OCI-LY7 (cell line): ENCODE results near the gene ANKRD9. TPM values are rescaled to one million over a fixed set of nuclear protein-coding genes. Genes with fewer than 3 reads are reported as not detected.

Experiments used
- BruUV-seq: library from RNA; stranded (reverse); fragments of 400-500 nt; replicated peaks from 2 replicates; lab custom pipeline; 2021; lab: Mats Ljungman, UMichigan
- CTCF ChIA-PET: fragments of 300-600 bp; sonication (Branson Sonifier 250); formaldehyde crosslinking; loops from one replicate; lab custom pipeline; 2022; ENCODE audit warnings: antibody characterized with exemption; ENCODE audit not compliant: unreplicated experiment; lab: Charles Lee
- POLR2A ChIA-PET: fragments of 300-600 bp; sonication (Branson Sonifier 250); formaldehyde crosslinking; loops from one replicate; lab custom pipeline; 2022; ENCODE audit warnings: antibody characterized with exemption; lab: Charles Lee
- DNase-seq: peaks from one replicate; pipeline ENCODE4 v3.0.0-alpha.2; 2015; ENCODE audit warnings: low spot score
- H2AFZ ChIP-seq: fragments of 200-600 bp; sonication (generic), shearing (Covaris generic); 2 replicates; pipeline ENCODE4 v1.6.1; 2014; ENCODE audit warnings: mild to moderate bottlenecking, antibody characterized with exemption, low read length, moderate library complexity
- H3K27ac ChIP-seq: fragments of 200-600 bp; sonication (generic); 2 replicates; pipeline ENCODE4 v1.5.1; 2014; ENCODE audit warnings: mixed run types, low read depth, mild to moderate bottlenecking, moderate library complexity, low read length, inconsistent platforms; ENCODE audit not compliant: poor library complexity, severe bottlenecking
- H3K36me3 ChIP-seq: fragments of 200-600 bp; sonication (generic); 2 replicates; pipeline ENCODE4 v1.6.1; 2014; ENCODE audit warnings: mild to moderate bottlenecking, antibody characterized with exemption, low read length, moderate library complexity, mixed read lengths; ENCODE audit not compliant: insufficient read depth
- H3K4me1 ChIP-seq: fragments of 200-600 bp; sonication (generic); 2 replicates; pipeline ENCODE4 v1.5.1; 2014; ENCODE audit warnings: mild to moderate bottlenecking, low read length; ENCODE audit not compliant: insufficient read depth, poor library complexity, severe bottlenecking
- H3K4me2 ChIP-seq: fragments of 200-600 bp; sonication (generic); 2 replicates; pipeline ENCODE4 v1.6.1; 2014; ENCODE audit warnings: mild to moderate bottlenecking, low read length
- H3K4me3 ChIP-seq: fragments of 200-600 bp; sonication (generic); 2 replicates; pipeline ENCODE4 v1.5.1; 2014; ENCODE audit warnings: mild to moderate bottlenecking, low read depth, low read length; ENCODE audit not compliant: poor library complexity, severe bottlenecking
- H3K79me2 ChIP-seq: fragments of 200-600 bp; sonication (generic); 2 replicates; pipeline ENCODE4 v1.6.1; 2016; ENCODE audit warnings: low read depth, mild to moderate bottlenecking, low read length, moderate library complexity, mixed read lengths; ENCODE audit not compliant: insufficient read depth
- H3K9me2 ChIP-seq: fragments of 200-600 bp; sonication (generic); 2 replicates; pipeline ENCODE4 v1.6.1; 2016; ENCODE audit warnings: mild to moderate bottlenecking, low read length, mixed read lengths; ENCODE audit not compliant: insufficient read depth
- H3K9me3 ChIP-seq: fragments of 200-600 bp; sonication (generic); 2 replicates; pipeline ENCODE4 v1.6.1; 2014; ENCODE audit warnings: mild to moderate bottlenecking, mixed run types, low read length, mixed read lengths
- H4K20me1 ChIP-seq: fragments of 200-600 bp; sonication (generic); 2 replicates; pipeline ENCODE4 v1.6.1; 2014; ENCODE audit warnings: mild to moderate bottlenecking, antibody characterized with exemption, low read length, moderate library complexity, mixed read lengths; ENCODE audit not compliant: insufficient read depth
- EZH2phosphoT487 ChIP-seq: fragments of 200-600 bp; sonication (generic); IDR thresholded peaks from 2 replicates; pipeline ENCODE4 v1.6.1; 2018; ENCODE audit warnings: low read depth, borderline replicate concordance, mild to moderate bottlenecking, mixed run types, antibody characterized with exemption, low read length, moderate library complexity, mixed read lengths
- intact Hi-C: fragments of 100-400 bp; cut with micrococcal nuclease; formaldehyde crosslinking; loops from one replicate; pipeline ENCODE4 v1.10.0; 2022; ENCODE audit not compliant: unreplicated experiment
- total RNA-seq, 2 experiments: library from RNA; depleted of rRNA in 1 of 2; stranded (reverse); fragments of >200 nt in 1 of 2; shearing (Covaris generic) in 1 of 2; gene quantifications; 2 replicates each; pipeline ENCODE4 v1.2.3, GENCODE V29; 2014 to 2022
- TF ChIP-seq, protein P1 (sequence below): fragments of 200-600 bp; sonication (generic); conservative IDR thresholded peaks from 2 replicates; pipeline ENCODE4 v1.5.1; 2014; ENCODE audit warnings: mild to moderate bottlenecking, antibody characterized with exemption, low read length, moderate library complexity, mixed read lengths

The ANKRD9 gene
- total RNA-seq, 2 experiments from 2014 or later = 1.2 to 1.9 TPM

DNA sequence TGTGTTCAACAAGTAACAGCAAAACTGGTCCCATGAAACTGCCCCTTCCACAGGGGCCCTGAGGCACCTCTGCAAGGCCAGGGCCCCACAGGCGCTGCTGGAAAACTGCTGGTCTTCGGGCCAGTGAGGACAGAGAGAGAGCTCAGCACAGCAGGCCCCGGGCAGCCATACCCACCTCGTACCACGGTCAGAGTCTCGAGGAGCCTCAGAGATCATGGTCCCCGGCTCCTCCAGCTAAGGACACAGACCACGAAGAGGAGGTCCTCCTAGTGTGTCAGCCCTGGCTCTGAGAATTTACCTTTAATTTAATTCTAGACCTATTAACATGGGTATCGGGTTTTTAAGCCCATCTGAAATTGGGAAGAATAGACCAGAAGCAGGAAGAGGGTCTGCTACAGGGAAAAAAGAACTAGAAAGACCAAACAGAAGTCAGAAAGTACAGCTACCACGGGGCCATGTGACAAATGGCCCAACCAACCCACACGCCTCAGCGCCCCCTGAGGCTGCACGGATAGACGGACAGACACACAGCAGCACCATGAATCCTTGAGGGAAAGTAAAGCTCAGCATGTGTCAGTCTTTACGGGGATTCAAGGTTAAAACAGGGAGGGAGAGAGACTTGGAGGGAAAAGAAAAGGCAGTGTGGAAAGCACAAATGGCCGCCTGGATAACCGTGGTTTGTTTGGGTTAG is 22.9 kb downstream of the ANKRD9 start:
- H3K27ac ChIP-seq = no peak overlapping the region
- BruUV-seq = no TSS peak
- no peaks in the 10 kb centered on the region for H3K9me2 ChIP-seq
- intact Hi-C loops = no loop called here
- H4K20me1 ChIP-seq = no peaks in the 10 kb centered on the region
- TF ChIP-seq EZH2phosphoT487 = no peak
- TF ChIP-seq, protein P1, sequence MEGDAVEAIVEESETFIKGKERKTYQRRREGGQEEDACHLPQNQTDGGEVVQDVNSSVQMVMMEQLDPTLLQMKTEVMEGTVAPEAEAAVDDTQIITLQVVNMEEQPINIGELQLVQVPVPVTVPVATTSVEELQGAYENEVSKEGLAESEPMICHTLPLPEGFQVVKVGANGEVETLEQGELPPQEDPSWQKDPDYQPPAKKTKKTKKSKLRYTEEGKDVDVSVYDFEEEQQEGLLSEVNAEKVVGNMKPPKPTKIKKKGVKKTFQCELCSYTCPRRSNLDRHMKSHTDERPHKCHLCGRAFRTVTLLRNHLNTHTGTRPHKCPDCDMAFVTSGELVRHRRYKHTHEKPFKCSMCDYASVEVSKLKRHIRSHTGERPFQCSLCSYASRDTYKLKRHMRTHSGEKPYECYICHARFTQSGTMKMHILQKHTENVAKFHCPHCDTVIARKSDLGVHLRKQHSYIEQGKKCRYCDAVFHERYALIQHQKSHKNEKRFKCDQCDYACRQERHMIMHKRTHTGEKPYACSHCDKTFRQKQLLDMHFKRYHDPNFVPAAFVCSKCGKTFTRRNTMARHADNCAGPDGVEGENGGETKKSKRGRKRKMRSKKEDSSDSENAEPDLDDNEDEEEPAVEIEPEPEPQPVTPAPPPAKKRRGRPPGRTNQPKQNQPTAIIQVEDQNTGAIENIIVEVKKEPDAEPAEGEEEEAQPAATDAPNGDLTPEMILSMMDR = no peak
- no peaks in the 10 kb centered on the region for H3K4me1 ChIP-seq
- no peak overlapping the region for H3K4me2 ChIP-seq
- H3K36me3 ChIP-seq = no peaks in the 10 kb centered on the region
- H2AFZ ChIP-seq = no peak overlapping the region
- H3K4me3 ChIP-seq = no peak overlapping the region
- CTCF ChIA-PET = no interaction called here
- POLR2A ChIA-PET = interaction anchor here (0.5 kb wide), 1 partner anchor 16 kb away, joined by 3 read pairs; no protein-coding TSS in a partner anchor
- no peaks in the 10 kb centered on the region for H3K79me2 ChIP-seq
- no peaks in the 10 kb centered on the region for H3K9me3 ChIP-seq
- no peak for DNase-seq

DNA sequence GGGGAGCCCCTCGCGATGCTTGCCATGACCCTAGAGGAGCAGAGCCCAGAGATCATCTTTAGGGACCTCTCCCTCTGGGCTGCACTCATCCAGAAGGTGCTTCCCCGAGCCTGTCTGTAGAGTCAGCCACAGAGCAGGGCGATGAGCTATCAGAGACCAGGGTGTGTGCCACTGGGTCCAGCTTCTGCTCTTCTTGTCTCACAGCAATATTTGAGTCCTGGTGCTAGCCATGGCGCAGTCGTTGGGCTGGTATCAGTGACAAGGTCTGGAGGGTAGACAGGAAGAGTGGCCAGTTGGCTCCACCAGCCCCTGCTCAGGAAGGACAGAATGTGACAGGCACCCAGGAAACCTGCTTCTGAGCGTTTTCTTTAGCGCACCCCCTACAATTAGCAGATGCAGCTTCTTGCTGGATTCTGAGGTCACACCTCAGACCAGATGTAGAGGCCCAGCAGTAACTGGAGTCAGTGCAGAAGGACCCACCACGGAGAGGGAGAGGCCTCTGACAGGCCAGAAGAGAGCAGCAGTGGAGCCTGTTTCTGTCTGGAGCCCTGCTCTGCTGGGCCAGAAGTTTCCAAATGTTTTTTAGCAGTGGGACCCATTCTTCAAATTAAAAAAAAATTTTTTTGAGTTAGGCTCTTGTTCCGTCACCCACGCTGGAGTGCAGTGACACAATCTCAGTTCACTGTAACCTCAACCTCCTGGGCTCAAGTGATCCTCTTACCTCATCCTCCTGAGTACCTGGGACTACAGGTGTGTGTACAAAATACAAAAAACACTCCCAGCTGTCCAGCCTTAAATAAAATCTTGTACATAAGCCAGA is 23.7 kb downstream of the ANKRD9 start:
- ChIA-PET POLR2A (no interaction called here), CTCF (no interaction called here)
- Histone ChIP-seq H3K27ac (no peak overlapping the region), H3K9me3 (no peaks in the 10 kb centered on the region), H3K4me1 (no peaks in the 10 kb centered on the region), H3K9me2 (no peaks in the 10 kb centered on the region), H2AFZ (no peak overlapping the region), H3K4me2 (no peak overlapping the region), H3K79me2 (no peaks in the 10 kb centered on the region), H3K36me3 (no peaks in the 10 kb centered on the region), H3K4me3 (no peak overlapping the region), H4K20me1 (no peaks in the 10 kb centered on the region)
- intact Hi-C loops = no loop called here
- TF ChIP-seq EZH2phosphoT487 = no peak
- TF ChIP-seq, protein P1 = no peak
- DNase-seq = no peak
- BruUV-seq = no TSS peak

DNA sequence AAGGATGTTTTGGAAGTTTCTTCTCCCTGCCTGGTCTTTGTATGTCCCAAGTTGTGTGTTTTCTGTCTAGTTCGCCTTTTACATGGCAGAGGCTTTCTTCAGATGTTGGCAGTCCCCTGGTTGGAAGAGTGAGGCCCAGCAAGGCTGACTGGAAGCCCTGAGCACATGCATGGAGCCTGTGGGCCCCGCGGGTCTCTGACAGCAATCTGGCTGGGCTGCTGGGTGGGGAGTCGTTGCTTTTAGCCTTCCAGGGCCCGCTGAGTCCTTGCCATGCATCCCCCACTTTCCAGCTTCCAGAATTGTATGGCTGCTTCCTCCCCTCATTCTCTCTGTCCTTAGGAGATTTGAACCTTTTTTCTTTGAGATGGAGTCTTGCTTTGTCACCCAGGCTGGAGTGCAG is 25.3 kb downstream of the ANKRD9 start:
- Histone ChIP-seq H2AFZ (no peak overlapping the region), H3K4me2 (no peak overlapping the region), H3K9me3 (no peaks in the 10 kb centered on the region), H3K36me3 (no peaks in the 10 kb centered on the region), H3K9me2 (no peaks in the 10 kb centered on the region), H3K4me1 (no peaks in the 10 kb centered on the region), H3K79me2 (no peaks in the 10 kb centered on the region), H3K4me3 (no peak overlapping the region), H3K27ac (no peak overlapping the region), H4K20me1 (no peaks in the 10 kb centered on the region)
- no TSS peak for BruUV-seq
- CTCF ChIA-PET = no interaction called here
- POLR2A ChIA-PET = no interaction called here
- intact Hi-C loops = no loop called here
- TF ChIP-seq, protein P1 = no peak
- TF ChIP-seq EZH2phosphoT487 = no peak
- no peak for DNase-seq
